OCI-LY7 (cell line): ENCODE results near the gene BPGM. TPM values are rescaled to one million over a fixed set of nuclear protein-coding genes. Genes with fewer than 3 reads are reported as not detected.

Source experiments
- BruUV-seq: library from RNA; stranded (reverse); fragments of 400-500 nt; replicated peaks from 2 replicates; lab custom pipeline; 2021; lab: Mats Ljungman, UMichigan
- CTCF ChIA-PET: fragments of 300-600 bp; sonication (Branson Sonifier 250); formaldehyde crosslinking; loops from one replicate; lab custom pipeline; 2022; ENCODE audit warnings: antibody characterized with exemption; ENCODE audit not compliant: unreplicated experiment; lab: Charles Lee
- POLR2A ChIA-PET: fragments of 300-600 bp; sonication (Branson Sonifier 250); formaldehyde crosslinking; loops from one replicate; lab custom pipeline; 2022; ENCODE audit warnings: antibody characterized with exemption; lab: Charles Lee
- DNase-seq: peaks from one replicate; pipeline ENCODE4 v3.0.0-alpha.2; 2015; ENCODE audit warnings: low spot score
- H2AFZ ChIP-seq: fragments of 200-600 bp; sonication (generic), shearing (Covaris generic); 2 replicates; pipeline ENCODE4 v1.6.1; 2014; ENCODE audit warnings: mild to moderate bottlenecking, antibody characterized with exemption, low read length, moderate library complexity
- H3K27ac ChIP-seq: fragments of 200-600 bp; sonication (generic); 2 replicates; pipeline ENCODE4 v1.5.1; 2014; ENCODE audit warnings: mixed run types, low read depth, mild to moderate bottlenecking, moderate library complexity, low read length, inconsistent platforms; ENCODE audit not compliant: poor library complexity, severe bottlenecking
- H3K36me3 ChIP-seq: fragments of 200-600 bp; sonication (generic); 2 replicates; pipeline ENCODE4 v1.6.1; 2014; ENCODE audit warnings: mild to moderate bottlenecking, antibody characterized with exemption, low read length, moderate library complexity, mixed read lengths; ENCODE audit not compliant: insufficient read depth
- H3K4me1 ChIP-seq: fragments of 200-600 bp; sonication (generic); 2 replicates; pipeline ENCODE4 v1.5.1; 2014; ENCODE audit warnings: mild to moderate bottlenecking, low read length; ENCODE audit not compliant: insufficient read depth, poor library complexity, severe bottlenecking
- H3K4me2 ChIP-seq: fragments of 200-600 bp; sonication (generic); 2 replicates; pipeline ENCODE4 v1.6.1; 2014; ENCODE audit warnings: mild to moderate bottlenecking, low read length
- H3K4me3 ChIP-seq: fragments of 200-600 bp; sonication (generic); 2 replicates; pipeline ENCODE4 v1.5.1; 2014; ENCODE audit warnings: mild to moderate bottlenecking, low read depth, low read length; ENCODE audit not compliant: poor library complexity, severe bottlenecking
- H3K79me2 ChIP-seq: fragments of 200-600 bp; sonication (generic); 2 replicates; pipeline ENCODE4 v1.6.1; 2016; ENCODE audit warnings: low read depth, mild to moderate bottlenecking, low read length, moderate library complexity, mixed read lengths; ENCODE audit not compliant: insufficient read depth
- H3K9me2 ChIP-seq: fragments of 200-600 bp; sonication (generic); 2 replicates; pipeline ENCODE4 v1.6.1; 2016; ENCODE audit warnings: mild to moderate bottlenecking, low read length, mixed read lengths; ENCODE audit not compliant: insufficient read depth
- H3K9me3 ChIP-seq: fragments of 200-600 bp; sonication (generic); 2 replicates; pipeline ENCODE4 v1.6.1; 2014; ENCODE audit warnings: mild to moderate bottlenecking, mixed run types, low read length, mixed read lengths
- H4K20me1 ChIP-seq: fragments of 200-600 bp; sonication (generic); 2 replicates; pipeline ENCODE4 v1.6.1; 2014; ENCODE audit warnings: mild to moderate bottlenecking, antibody characterized with exemption, low read length, moderate library complexity, mixed read lengths; ENCODE audit not compliant: insufficient read depth
- EZH2phosphoT487 ChIP-seq: fragments of 200-600 bp; sonication (generic); IDR thresholded peaks from 2 replicates; pipeline ENCODE4 v1.6.1; 2018; ENCODE audit warnings: low read depth, borderline replicate concordance, mild to moderate bottlenecking, mixed run types, antibody characterized with exemption, low read length, moderate library complexity, mixed read lengths
- intact Hi-C: fragments of 100-400 bp; cut with micrococcal nuclease; formaldehyde crosslinking; loops from one replicate; pipeline ENCODE4 v1.10.0; 2022; ENCODE audit not compliant: unreplicated experiment
- total RNA-seq, 2 experiments: library from RNA; depleted of rRNA in 1 of 2; stranded (reverse); fragments of >200 nt in 1 of 2; shearing (Covaris generic) in 1 of 2; gene quantifications; 2 replicates each; pipeline ENCODE4 v1.2.3, GENCODE V29; 2014 to 2022
- TF ChIP-seq, protein P1 (sequence below): fragments of 200-600 bp; sonication (generic); conservative IDR thresholded peaks from 2 replicates; pipeline ENCODE4 v1.5.1; 2014; ENCODE audit warnings: mild to moderate bottlenecking, antibody characterized with exemption, low read length, moderate library complexity, mixed read lengths

BPGM gene
- total RNA-seq, 2 experiments from 2014 or later = 16.6 to 18.7 TPM

DNA sequence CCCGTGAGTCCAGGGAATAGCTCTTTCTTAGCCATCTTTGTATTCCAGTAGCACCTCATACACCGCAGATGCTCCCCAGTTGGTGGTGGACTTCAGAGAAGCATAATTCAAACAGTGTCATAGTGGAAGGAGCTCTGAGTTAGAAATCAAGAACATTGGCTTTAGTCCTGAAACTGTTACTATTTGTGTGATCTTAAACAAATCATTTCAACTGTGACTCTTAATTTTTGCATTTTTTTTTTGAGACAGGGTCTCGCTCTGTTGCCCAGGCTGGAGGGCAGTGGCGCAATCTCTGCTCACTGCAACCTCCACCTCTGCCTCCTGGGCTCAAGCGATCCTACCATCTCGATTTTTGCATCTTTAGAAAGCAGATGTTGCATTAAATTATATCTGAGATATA, 1.8 kb downstream of the BPGM start:
- ChIA-PET CTCF (interaction anchor here (1.1 to 1.5 kb wide), 2 partner anchors 10 to 29 kb away, joined by 4 to 7 read pairs; no protein-coding TSS in a partner anchor), POLR2A (interaction anchor here (0.6 to 6.9 kb wide), 13 partner anchors 9 to 521 kb away, joined by 3 to 81 read pairs (median 5); partner anchors contain the start of gene AGBL3)
- Histone ChIP-seq H3K4me3 (peak overlapping the region; percentile 90), H3K4me2 (peak overlapping the region; percentile 94), H3K9me3 (no peaks in the 10 kb centered on the region), H2AFZ (no peak overlapping the region), H3K4me1 (peaks cover 39% of the 10 kb centered on the region), H4K20me1 (no peaks in the 10 kb centered on the region), H3K9me2 (no peaks in the 10 kb centered on the region), H3K36me3 (0 out of 2 replicates have a peak, but pooled peaks cover 6% of the 10 kb centered on the region), H3K27ac (peak overlapping the region; percentile 76), H3K79me2 (peaks cover 51% of the 10 kb centered on the region; the same call in 1 of the 2 replicates)
- no peak for TF ChIP-seq EZH2phosphoT487
- TF ChIP-seq, protein P1, sequence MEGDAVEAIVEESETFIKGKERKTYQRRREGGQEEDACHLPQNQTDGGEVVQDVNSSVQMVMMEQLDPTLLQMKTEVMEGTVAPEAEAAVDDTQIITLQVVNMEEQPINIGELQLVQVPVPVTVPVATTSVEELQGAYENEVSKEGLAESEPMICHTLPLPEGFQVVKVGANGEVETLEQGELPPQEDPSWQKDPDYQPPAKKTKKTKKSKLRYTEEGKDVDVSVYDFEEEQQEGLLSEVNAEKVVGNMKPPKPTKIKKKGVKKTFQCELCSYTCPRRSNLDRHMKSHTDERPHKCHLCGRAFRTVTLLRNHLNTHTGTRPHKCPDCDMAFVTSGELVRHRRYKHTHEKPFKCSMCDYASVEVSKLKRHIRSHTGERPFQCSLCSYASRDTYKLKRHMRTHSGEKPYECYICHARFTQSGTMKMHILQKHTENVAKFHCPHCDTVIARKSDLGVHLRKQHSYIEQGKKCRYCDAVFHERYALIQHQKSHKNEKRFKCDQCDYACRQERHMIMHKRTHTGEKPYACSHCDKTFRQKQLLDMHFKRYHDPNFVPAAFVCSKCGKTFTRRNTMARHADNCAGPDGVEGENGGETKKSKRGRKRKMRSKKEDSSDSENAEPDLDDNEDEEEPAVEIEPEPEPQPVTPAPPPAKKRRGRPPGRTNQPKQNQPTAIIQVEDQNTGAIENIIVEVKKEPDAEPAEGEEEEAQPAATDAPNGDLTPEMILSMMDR = no peak
- peak; percentile 51 for DNase-seq
- no TSS peak for BruUV-seq
- intact Hi-C loops = loop anchor here (5.0 to 10.0 kb wide), 4 partner anchors 119 to 1706 kb away; partner anchors contain the start of genes AKR1B1 and NUP205

DNA sequence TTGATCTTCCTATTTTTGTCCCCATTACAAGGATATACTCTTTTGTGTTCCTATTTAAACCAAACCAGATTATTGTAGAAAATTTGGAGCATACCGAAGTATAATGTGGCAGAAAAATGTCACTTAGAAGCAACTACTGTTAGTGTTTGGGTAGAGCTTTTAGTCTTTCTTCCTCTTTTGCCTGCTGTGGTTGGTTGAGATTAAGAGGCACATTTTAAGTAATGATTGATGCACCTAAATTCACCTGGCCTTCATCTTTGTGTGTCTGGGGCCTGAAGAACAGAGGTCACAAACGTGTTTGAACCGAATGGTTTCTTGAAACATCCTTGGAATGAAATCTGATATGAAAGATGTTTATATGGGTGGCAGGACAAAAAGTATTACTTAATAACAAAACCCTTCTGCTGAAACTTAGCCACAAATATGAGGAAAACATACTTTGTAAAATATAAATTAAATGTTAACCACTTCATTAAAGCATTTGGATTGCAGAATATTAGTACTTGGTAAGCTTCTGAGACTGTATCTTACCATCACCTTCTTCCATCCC, 2.6 kb downstream of the BPGM start:
- Histone ChIP-seq H3K9me3 (no peaks in the 10 kb centered on the region), H3K4me2 (peak overlapping the region; percentile 94), H2AFZ (peak overlapping the region; percentile 4; the same call in 1 of the 2 replicates), H4K20me1 (no peaks in the 10 kb centered on the region), H3K36me3 (0 out of 2 replicates have a peak, but pooled peaks cover 6% of the 10 kb centered on the region), H3K27ac (peak overlapping the region; percentile 76), H3K4me1 (peaks cover 39% of the 10 kb centered on the region), H3K4me3 (peak overlapping the region; percentile 90), H3K9me2 (no peaks in the 10 kb centered on the region), H3K79me2 (peaks cover 52% of the 10 kb centered on the region; the same call in 1 of the 2 replicates)
- TF ChIP-seq, protein P1 = no peak
- TF ChIP-seq EZH2phosphoT487 = no peak
- POLR2A ChIA-PET = interaction anchor here (0.6 to 6.9 kb wide), 8 partner anchors 8 to 515 kb away, joined by 3 to 81 read pairs (median 10); partner anchors contain the start of gene AGBL3
- DNase-seq = peak; percentile 40
- intact Hi-C loops = loop anchor here (5.0 to 10.0 kb wide), 4 partner anchors 118 to 1706 kb away; partner anchors contain the start of genes AKR1B1 and NUP205
- BruUV-seq = no TSS peak
- CTCF ChIA-PET = interaction anchor here (1.5 kb wide), 1 partner anchor 9 kb away, joined by 3 read pairs; no protein-coding TSS in a partner anchor
